NCI-H2171 (cell line): Measurements from ENCODE around the gene TTC32.

ENCODE experiments used
- DNase-seq: peaks from one replicate; lab custom pipeline; 2025; lab: John Stamatoyannopoulos, UW

The TTC32 gene

DNA sequence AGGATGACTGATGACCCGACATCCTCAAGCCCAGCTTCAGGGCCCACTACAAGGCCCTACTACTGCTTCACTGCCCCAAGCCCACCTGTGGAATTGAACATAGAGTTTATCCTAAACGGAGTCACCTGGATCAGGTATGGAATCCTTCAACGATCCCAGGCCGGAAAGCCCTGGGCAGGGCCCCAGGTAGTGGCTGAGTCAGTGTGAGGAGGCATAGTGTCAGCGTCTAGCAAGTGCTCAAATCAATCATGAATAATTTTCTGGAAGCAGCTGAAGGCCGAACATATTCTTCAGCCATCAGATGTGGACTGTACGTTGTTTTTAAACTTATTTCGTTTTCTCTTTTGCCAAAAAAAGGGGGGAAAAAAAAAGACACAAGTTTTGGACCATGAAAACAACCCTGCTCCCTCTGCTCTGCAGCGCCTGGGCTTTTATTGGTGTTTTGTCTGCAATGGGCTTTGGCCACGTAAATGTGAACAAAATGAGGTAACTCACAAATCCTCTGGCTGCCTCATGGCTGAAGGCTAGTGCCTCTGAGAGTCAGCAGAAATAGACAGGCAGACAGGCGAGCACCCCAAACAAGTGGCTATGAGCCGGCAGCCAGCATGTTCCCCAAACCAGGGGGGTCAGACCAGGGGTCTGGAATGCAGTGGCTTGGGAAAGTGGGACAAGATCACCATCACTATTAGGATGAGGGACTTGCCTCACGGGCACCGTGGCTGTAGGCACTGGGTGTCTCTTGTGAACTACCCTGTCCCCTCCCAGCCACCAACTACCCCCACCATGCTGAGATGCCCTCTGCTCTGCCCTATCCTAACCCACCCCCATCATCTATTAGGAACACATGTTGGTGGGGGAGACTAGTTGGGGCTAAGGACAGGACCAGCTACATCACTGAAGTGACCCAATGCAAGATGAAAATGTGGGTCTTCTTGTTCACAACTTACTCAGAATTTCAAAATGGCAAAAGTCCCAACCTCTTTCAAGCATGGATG, 51.4 kb downstream of the TTC32 start:
- DNase-seq: no peak

DNA sequence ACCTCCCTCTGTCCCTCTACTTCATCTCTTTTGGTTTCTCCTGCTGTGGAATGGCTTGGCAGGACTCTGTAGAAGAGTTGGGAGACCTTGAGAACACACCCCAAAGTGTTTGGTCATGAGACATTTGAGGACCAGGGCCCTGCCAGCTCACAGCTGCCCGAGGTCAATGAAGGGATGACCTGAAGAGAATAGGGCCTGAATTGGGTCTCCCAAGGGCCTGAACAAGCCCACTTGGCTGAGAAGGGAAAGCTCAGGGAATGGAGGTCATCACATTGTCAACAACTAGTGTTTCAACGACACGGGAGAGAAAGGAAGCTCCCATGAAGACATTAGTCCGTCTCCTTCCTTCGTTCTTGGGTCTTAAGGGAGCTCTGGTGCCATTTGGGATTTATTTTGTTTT, 52.8 kb downstream of the TTC32 start:
- DNase-seq: no peak

DNA sequence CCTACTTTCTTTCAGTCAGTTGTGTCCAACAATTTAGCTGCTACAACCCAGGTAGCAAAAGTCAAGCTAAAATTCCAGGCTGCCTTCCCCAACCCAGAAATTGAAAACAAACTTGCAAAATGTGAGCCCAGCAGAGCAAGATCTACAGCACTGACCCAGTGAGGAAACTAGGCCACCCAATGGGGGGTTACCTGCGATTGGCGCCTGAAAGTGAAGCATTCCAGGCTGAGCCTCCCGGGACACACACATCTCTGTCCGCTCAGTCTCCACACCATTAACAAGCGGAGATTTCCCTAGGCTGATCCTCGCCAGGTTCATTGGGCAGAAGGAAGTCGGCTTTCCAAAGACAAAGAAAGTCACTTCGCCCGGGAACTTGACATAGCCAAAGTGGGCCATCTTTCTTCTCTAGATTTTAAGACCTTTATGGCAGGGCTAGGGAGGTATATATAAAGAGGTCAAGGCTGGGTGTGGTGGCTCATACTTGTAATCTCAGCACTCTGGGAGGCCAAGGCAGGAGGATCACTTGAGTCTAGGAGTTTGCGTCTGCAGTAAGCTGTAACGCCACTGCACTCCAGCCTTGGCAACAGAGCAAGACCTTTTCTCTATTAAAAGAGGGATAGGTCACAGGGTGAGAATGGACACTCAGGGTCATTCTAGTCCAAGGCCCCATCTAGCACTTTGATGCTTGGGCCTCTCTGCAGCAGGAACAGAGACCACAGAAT, 53.6 kb downstream of the TTC32 start:
- no peak for DNase-seq

DNA sequence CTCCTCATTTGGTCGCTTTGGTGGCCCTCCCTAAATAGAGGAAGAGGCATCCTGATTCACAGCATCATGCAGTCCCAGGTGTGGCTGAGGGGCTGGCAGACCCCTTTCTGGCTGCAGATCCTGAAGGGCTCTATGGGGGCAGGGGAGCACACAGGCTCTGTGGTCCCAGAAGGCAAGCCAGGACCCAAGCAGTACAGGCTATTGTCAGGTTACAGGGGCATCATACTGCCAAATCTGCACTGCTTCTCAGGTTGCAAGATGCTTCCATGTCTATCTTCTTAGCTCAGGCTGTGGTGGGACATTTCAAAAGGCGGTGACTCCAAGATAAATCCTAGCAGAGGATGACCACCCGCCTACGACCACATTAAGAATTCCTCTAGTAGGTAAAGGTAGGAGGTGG, 54.3 kb downstream of the TTC32 start:
- no peak for DNase-seq
